Measurements from ENCODE around the gene TLCD3B.

TLCD3B gene

DNA sequence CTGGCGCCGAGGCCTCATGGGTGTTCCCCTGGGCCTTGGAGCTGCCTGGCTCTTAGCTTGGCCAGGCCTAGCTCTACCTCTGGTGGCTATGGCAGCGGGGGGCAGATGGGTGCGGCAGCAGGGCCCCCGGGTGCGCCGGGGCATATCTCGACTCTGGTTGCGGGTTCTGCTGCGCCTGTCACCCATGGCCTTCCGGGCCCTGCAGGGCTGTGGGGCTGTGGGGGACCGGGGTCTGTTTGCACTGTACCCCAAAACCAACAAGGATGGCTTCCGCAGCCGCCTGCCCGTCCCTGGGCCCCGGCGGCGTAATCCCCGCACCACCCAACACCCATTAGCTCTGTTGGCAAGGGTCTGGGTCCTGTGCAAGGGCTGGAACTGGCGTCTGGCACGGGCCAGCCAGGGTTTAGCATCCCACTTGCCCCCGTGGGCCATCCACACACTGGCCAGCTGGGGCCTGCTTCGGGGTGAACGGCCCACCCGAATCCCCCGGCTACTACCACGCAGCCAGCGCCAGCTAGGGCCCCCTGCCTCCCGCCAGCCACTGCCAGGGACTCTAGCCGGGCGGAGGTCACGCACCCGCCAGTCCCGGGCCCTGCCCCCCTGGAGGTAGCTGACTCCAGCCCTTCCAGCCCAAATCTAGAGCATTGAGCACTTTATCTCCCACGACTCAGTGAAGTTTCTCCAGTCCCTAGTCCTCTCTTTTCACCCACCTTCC, 43.5 kb downstream of the TLCD3B start:
- DNase-seq: no peak

DNA sequence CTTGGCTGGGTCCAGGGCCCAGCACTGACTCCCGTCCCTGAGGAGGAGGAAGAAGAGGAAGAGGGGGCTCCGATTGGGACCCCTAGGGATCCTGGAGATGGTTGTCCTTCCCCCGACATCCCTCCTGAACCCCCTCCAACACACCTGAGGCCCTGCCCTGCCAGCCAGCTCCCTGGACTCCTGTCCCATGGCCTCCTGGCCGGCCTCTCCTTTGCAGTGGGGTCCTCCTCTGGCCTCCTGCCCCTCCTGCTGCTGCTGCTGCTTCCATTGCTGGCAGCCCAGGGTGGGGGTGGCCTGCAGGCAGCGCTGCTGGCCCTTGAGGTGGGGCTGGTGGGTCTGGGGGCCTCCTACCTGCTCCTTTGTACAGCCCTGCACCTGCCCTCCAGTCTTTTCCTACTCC, 44.1 kb downstream of the TLCD3B start:
- no peak for DNase-seq

DNA sequence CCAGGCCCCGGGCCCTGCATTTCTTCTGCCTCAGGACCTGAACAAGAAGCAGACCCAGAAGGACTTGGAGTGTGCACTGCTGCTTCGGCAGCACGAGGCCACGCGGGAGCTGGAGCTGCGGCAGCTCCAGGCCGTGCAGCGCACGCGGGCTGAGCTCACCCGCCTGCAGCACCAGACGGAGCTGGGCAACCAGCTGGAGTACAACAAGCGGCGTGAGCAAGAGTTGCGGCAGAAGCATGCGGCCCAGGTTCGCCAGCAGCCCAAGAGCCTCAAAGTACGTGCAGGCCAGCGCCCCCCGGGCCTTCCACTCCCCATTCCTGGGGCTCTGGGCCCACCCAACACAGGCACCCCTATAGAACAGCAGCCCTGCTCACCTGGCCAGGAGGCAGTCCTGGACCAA, 44.8 kb downstream of the TLCD3B start:
- no peak for DNase-seq

DNA sequence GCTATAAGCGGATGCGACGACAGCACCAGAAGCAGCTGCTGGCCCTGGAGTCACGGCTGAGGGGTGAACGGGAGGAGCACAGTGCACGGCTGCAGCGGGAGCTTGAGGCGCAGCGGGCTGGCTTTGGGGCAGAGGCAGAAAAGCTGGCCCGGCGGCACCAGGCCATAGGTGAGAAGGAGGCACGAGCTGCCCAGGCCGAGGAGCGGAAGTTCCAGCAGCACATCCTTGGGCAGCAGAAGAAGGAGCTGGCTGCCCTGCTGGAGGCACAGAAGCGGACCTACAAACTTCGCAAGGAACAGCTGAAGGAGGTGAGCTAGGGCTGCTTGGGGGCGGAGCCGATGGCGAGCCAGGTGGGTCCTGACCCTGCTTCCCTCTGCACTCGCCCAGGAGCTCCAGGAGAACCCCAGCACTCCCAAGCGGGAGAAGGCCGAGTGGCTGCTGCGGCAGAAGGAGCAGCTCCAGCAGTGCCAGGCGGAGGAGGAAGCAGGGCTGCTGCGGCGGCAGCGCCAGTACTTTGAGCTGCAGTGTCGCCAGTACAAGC, 45.7 kb downstream of the TLCD3B start:
- no peak for DNase-seq

DNA sequence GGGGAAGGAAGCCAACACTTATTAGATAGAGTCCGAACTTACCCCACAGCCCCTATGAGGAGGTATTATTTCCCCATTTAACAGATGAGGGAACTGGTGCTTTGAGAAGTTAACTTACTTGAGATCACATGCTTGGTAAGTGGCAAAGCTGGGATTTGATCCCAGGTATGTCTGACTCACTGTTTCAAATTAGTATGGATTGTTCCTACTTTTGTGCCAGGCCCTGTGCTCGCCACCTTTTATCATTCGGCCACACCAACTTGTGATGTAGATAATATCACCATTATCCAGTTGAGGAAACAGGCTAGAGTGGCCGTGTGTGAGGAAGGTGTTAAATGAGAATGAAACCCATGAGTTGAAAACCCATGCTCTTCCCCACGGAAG, 46.3 kb downstream of the TLCD3B start:
- no peak for DNase-seq

DNA sequence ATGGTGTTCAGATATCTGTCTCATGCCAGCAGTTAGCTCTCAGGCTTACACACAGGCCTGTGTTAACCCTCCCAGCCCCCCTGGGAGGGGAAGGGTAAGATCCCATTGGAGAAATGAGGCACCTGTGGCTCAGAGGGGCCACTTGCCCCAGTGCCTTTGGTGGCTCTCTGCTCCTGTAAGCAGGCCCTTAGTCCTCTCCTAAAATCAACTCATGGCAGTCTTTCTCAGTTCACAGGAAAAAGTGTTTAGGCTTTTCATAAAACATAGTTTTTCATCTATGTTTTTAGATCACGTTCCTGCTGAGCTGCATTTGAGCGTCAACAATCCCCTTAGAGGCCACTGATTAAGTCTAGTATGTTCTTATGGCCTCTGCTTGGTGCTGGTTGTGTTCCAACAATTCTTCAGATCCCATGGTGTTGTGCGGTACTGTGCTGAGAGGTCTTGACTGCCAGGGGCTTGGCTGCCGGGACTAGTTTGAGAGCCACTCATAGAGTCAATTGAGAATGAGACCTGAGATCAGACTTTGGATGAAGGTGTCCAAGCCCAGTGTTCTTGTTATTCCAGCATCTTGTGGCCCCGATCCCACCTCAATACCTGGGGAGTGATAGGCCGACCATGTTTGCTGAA, 46.8 kb downstream of the TLCD3B start:
- no peak for DNase-seq

DNA sequence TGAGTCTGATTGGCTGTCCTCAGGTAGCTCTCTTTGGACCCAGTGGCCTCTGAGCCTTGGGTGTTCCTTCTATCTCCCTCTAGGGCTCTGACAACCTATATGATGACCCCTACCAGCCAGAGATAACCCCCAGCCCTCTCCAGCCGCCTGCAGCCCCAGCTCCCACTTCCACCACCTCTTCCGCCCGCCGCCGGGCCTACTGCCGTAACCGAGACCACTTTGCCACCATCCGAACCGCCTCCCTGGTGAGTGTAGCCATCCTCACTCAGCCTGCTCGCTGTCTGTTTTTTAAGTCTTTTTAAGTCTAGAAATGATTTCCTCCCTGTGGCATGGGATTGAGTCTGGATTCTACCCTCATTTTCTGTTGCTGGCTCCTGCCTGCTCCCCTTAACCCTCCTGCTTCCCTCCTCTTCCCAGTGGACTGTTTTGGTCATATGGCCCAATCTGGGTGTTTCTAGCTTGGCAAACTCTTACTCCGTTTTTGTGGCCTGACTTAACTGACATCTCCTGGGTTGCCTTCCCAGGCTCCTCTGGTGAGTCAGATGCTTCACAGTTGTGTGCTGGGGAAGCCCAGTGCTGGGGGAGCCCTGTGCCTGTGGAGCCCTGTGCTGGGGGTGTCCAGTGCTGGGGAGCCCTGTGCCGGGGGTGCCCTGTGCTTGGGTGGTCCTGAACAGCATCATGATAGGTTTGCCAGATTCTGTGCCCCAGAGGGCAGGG, 47.5 kb downstream of the TLCD3B start:
- no peak for DNase-seq

DNA sequence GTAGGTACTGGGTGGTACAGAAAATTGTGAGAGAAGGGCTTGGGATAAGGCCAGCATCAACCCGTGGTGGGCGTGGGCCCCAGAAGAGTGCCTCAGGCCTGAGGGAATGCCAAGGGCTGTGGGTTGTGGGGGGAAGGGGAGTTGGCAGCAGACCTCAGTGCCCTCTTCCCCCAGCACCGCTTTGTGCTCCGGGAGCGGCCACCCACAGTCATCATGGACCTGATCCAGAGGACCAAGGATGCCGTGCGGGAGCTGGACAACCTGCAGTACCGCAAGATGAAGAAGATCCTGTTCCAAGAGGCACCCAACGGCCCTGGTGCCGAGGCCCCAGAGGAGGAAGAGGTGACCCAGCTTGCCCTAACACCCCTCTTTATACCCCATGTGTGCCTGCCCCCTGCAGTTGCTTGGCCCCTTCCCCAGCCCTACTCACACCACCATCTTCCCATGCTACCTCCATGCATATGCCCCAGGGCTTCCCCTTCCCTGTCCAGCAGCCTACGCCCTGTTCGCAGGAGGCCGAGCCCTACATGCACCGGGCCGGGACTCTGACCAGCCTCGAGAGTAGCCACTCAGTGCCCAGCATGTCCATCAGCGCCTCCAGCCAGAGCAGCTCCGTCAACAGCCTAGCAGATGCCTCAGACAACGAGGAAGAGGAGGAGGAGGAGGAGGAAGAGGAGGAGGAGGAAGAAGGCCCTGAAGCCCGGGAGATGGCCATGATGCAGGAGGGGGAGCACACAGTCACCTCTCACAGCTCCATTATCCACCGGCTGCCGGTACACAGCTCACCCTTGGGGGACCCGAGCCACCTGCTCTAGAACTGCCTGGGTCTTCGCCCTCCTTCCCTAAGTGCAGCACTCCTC, 48.3 kb downstream of the TLCD3B start:
- no peak for DNase-seq

DNA sequence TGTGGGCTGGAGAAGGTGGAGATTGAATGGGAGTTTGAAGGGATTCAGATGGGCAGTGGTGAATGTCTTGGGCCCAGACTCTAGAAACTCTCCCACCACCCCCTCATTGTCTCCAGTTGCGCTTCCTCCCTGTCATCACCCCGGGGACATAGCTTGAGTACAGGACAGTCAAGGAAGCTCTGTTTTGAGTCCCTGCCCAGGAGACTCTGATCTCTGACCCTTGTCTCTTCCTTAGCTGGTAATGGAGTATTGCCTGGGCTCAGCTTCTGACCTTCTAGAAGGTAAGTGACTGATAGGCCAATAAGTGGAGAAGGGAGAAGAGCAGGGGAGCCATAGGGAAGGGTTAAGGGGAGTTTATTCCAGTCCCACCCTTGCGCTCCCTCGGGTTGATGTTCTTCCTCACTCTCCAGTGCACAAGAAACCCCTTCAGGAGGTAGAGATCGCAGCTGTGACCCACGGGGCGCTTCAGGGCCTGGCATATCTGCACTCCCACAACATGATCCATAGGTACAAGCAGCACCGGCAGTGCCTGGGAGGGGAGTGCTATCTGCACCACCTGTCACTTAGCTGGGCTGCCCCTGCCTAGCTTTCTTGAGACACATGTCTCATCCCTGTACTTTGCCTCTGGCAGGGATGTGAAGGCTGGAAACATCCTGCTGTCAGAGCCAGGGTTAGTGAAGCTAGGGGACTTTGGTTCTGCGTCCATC, 52.4 kb downstream of the TLCD3B start:
- DNase-seq: no peak

DNA sequence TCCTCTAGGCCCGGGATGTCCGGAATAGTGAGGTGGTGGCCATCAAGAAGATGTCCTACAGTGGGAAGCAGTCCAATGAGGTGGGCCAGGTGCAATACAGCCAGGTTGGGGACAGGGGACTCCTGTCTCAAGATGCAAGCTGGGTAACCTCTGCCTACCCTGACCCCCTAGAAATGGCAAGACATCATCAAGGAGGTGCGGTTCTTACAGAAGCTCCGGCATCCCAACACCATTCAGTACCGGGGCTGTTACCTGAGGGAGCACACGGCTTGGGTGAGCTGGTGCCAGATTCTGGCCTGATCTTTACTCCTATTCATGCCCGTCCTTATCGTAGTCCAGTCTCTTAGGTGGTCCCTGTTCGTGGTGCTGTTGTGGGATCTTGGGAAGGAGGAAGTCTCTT, 53.0 kb downstream of the TLCD3B start:
- DNase-seq: no peak

DNA sequence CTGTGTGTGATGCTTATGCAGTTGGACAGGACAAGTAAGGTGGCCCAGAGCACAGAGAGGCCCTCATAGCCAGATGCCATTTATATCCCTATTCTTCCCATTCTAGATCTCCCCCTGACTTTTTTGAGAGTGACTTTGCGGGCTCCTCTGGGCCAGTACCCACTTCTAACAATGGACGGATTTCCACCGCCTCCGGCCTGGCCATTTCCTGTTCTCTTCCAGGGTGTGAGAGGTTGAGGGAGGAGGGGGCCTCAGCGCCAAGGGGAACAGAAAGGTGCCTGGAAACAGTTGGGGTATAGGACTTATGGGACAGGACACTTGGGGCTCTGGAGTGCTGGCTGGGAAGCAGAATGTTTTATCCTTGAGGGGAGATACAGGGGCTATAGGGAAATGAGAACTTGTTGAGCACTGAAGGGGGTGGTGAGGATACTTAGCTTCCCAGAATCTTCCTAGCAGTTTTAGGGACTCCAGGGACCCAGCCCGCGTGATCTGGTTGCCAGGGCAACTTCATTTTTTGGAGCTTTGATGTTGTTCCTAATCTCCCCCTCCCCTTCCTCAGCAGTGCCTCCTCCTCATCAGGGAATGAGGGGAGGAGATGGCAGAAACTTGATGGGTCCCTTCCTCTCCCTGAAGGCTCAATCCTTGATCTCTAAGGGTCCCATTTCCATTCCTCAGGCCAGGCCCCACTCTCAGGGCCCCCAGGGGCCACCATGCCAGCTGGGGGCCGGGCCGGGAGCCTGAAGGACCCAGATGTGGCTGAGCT, 53.8 kb downstream of the TLCD3B start:
- DNase-seq: no peak

DNA sequence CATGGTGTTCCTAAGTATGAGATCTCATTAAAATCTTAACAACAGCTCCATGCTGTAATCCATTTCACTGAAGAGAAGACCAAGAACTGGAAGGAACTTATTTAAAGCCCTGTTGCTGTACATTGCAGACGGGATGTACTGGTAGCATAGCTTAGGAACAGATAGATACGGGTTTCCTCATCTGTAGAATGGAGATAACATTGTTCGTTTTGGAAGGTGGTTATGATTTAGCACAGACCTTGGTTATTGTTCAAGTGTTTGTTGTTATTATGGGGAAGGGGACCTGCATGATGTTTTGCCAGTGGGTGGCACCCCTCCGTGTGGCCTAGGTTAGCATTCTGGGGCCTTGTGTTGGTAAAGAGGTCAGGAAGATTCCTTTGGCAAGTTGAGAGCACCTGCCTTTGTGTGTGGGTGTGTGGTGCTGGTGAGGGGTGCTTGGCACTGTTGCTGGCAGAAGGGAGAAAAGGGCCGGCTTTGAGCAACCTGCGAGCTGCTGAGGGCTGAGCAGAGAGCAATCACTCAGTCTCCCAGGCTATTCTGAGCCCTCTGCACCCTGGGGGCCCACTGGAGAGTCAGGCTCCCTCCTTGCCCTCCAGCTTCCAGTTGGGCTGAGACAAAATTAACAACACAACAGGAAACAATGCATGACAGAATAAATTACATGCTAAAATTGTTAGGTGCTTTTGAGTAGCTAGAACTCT, 55.1 kb downstream of the TLCD3B start:
- no peak for DNase-seq

DNA sequence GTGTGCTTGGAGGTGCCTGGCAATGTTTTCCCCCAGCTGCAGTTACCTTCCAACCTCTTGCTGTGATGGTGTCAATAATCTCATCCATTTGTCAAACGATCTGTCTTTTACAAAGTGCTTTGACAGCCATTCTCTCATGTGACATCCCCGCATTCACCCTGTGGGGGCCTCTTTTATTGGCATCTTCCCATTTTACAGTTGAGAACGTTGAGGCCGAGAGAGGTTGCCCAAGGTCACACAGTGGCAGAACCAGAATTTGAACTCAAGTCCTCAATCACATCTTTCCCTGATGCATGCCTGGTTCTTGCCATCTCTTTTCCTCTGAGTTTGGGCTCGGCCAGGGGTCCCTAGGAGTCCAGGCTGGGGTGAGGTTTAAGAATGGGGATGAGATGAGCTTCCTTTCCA, 55.9 kb downstream of the TLCD3B start:
- no peak for DNase-seq

Data from activated naive CD4-positive, alpha-beta T cell (primary cell).